Skeletal muscle cell (primary cell): ENCODE measurements around the gene TMEM229B.

Experiments
- DNase-seq: peaks from one replicate; pipeline ENCODE4 v3.0.0-alpha.2; 2010; ENCODE audit warnings: low read depth
- H3K4me3 ChIP-seq: 2 replicates; pipeline ENCODE4 v1.5.1; 2011; ENCODE audit warnings: low read depth, mild to moderate bottlenecking, control low read depth, low read length, moderate library complexity

Gene TMEM229B

GRCh38 chr14:67516676-67517075 lies 28.2 kb upstream of the TMEM229B start:
- H3K4me3 ChIP-seq, result no peak overlapping the region
- DNase-seq, result no peak

- DNase-seq, result no peak
- peak overlapping the region; percentile 64 for H3K4me3 ChIP-seq
These were observed 27.0 kb upstream of the TMEM229B start for GRCh38 chr14:67515386-67516079.

- H3K4me3 ChIP-seq, result peak overlapping the region; percentile 64
These were observed 26.3 kb upstream of the TMEM229B start for GRCh38 chr14:67514650-67515385.

DNA sequence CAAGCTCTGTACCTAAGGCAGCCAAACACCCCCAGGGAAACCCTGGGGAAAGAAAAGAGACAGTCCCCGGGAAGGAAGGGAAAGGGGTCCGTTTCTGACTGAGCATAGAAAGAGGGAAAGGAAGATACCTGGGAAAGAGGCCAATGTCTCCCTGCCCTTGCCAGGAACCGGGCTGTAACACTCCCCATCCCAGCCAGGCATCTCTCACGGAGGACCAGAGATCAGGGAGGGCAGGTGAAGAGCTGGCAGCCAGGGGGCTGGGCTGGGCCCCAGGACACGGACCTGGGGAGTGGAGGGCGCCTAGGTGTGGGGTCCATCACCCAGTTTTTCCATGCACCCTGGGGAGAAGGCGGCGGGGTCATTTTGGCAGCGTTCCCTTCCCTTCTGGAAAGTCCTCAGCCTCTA lies 25.7 kb upstream of the TMEM229B start:
- H3K4me3 ChIP-seq, result peak overlapping the region; percentile 64
- DNase-seq, result no peak

More at GRCh38 chr14:67514650-67515385, 26.3 kb upstream of the TMEM229B start:
- no peak for DNase-seq

DNA sequence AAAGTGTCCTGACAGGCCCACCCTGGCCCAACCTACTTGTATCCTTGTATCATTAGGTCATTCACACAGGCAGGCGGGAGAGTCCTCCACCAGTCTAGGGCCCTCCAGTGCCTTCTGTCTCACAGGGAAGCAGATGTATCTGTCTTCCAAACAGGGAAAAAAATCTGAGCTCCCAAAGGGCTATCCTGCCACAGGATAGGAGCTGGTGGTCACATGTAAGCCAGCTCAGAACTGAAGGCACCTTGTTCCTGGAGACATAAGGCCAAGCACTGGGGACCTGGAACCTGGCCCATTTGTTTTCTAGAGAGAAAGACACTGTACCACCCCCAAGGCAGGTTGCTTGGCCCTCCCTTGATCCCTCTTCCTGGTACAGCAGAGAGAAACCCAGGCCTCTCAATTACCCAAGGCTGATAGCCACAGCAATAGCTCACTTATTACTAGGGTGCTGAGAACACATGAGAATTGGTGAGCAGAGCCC lies 25.1 kb upstream of the TMEM229B start:
- no peak for DNase-seq
- no peak overlapping the region for H3K4me3 ChIP-seq

DNA sequence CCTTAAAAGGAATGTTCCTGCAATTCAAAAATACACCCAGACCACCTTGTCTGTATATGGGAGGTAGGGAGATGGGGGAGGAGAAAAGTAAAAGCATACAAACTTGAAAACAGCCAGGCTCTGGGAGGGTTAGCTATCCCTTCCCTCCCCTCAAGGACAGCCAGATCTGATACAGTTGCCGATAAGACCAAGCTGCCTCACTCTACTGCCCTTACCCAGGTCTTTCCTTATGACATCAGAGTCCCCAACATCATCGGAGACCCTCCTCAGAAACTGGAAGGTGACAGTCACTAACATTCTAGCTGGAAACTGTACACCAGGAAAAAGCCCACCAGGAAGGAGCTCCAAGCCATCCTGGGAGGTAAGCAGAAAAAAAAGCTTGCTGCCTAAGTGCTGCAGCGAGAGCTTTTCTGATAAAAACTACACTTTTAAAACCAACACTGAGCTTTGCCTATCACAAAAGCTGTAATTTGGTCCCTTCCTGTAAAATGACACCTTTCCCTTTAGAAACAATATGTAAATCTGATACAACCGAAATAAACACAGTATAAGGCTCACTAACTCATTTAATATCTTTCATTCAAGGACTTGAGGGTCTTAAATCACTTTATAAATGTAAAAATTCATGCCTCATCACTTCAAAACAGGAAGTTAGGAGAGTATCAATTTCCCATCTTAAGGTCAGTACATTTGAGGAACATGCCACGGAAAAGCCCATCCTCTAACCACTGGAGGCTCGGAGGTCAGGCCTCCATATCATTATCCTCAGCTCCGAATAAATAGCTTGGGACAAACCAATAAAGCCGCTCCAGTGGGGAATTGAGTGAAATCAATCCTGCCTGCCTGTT lies 24.2 kb upstream of the TMEM229B start:
- H3K4me3 ChIP-seq, result no peak overlapping the region
- DNase-seq, result no peak

DNA sequence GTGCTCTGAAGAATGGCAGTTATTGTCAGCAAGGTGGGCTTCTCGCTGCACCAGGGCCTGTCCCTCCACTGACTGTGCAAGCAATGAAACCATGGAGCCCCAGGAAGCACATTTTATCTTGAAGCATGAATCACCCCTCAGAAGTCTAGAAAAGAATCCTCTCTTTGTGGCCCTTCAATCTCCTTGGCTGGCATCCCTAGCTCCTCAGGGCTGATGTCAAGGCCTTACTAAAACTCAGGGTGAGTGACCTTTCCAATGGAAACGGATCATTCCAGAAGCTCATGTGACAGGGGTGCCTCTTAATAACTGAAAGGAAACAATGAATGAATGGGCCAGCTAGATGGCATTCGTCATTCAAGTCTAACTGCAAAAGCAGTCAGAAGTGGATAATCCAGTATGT lies 22.3 kb upstream of the TMEM229B start:
- no peak overlapping the region for H3K4me3 ChIP-seq
- DNase-seq, result no peak

DNA sequence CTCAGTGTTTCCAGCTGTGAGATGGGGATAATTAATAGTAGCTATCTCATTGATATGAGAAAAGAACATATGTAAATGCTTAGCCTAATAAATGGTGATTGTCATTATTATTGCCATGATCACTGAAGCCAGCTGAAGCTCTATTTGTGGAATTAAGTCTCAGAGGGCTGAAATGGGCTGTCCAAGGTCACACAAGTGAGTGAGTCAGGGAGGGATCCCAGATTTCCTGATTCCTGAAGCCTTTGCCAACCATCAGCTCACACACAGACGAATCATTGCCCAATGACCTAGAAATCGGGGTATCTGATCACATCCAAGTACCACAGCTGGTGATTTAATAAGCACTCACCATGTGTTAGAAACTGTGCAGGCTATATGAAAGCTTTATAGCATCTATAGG lies 21.6 kb upstream of the TMEM229B start:
- DNase-seq, result no peak
- no peak overlapping the region for H3K4me3 ChIP-seq

GRCh38 chr14:67508956-67509355 lies 20.4 kb upstream of the TMEM229B start:
- DNase-seq, result no peak
- H3K4me3 ChIP-seq, result no peak overlapping the region

DNA sequence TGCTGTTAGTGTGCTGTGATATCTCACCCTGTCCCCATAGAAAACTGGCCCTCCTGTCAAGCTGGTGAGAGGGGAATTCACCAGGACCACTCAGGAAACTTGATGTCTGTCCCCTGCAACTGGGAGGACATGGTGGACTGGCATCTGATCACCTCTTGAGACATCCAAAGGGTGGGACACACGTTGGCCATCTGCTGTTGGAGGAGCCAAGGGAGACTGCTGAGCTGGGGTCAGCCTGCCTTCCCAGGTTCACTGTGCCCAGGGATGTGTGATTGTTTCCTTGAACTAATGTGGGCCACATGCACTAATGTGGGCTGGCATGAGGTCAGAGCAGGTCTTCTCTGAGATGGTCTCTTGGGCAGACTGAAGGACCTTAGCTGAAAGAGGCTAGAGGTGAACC lies 16.7 kb upstream of the TMEM229B start:
- H3K4me3 ChIP-seq, result no peak overlapping the region
- DNase-seq, result no peak

GRCh38 chr14:67503331-67503730 lies 14.8 kb upstream of the TMEM229B start:
- H3K4me3 ChIP-seq, result no peak overlapping the region
- DNase-seq, result no peak

DNA sequence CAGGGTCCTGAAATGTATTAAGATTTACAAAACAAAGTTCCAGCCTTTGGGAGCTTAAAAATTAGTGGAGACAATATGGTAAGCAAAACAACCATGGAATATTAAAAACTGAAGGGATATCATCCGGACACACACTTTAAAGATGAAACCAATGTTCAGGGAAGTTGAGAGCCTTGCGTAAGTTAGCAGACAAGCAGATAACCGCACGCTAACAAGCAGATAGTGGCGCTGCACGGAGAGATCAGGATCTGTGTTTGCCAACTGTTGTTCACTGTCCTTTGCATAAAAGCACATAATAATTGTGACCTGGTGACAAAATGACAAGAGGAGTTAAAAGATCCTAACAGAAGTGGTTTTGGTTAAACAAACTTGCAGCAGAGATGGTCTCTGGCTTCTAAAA lies 14.3 kb upstream of the TMEM229B start:
- no peak overlapping the region for H3K4me3 ChIP-seq
- no peak for DNase-seq

DNA sequence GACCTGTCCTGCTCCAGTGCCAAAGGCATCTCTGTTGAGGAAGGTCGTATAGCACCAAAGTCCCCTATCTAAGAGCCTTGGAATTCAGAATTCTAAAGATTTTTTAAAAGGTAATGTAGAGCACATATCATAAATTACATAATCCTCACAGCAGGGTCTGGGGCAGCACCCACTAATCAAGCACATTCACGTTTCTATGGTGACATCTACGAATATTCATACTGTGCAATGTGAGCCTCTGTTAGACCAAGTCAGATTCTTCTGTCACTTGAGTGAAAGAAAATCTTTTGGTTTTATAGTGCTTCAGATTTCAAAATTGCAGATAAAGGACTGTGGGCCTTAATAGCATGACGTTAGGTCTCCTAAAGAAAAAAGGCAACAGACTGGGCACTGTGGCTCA lies 13.1 kb upstream of the TMEM229B start:
- H3K4me3 ChIP-seq, result no peak overlapping the region
- DNase-seq, result no peak

GRCh38 chr14:67500981-67501380 lies 12.5 kb upstream of the TMEM229B start:
- DNase-seq, result no peak
- no peak overlapping the region for H3K4me3 ChIP-seq

- H3K4me3 ChIP-seq, result no peak overlapping the region
- no peak for DNase-seq
These were observed 9.2 kb upstream of the TMEM229B start for GRCh38 chr14:67497716-67498115.

DNA sequence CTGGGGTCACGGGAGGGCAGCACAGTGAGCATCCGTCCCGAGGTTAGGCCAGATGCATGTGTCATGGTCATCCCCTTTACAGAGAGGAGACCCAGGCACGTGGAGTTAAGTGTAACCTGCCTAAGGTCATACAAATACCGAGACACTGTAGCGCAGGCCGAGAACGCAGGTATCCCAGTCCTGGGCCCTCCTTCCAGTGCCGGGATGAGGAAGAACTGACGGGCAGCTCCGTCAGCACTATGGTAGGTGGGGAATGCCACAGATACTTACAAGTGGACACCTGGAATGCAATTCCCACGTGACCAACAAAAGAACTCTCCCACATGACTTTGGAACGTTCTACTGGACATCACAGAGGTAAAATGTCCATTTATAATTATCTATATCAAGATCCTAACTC lies 8.7 kb upstream of the TMEM229B start:
- no peak for DNase-seq

DNA sequence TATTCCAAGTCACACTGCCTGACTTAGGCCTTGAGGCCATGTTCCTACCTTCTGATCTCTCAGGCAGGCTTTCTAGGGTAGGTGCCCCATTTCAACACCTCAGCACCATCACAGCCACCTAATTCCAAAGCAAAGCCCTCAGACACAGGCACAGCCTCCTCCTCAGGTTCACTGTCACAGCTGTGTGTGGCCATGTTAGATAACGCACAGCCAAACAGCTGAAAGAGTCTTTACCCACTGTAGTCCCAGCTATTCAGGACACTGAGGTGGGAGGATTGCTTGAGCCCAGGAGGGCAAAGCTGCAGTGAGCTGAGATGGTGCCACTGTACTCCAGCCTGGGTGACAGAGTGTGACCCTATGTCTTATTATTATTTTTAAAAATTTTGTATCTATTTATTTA lies 7.3 kb upstream of the TMEM229B start:
- no peak overlapping the region for H3K4me3 ChIP-seq
- DNase-seq, result no peak

More for the DNA sequence above, 8.7 kb upstream of the TMEM229B start:
- no peak overlapping the region for H3K4me3 ChIP-seq

DNA sequence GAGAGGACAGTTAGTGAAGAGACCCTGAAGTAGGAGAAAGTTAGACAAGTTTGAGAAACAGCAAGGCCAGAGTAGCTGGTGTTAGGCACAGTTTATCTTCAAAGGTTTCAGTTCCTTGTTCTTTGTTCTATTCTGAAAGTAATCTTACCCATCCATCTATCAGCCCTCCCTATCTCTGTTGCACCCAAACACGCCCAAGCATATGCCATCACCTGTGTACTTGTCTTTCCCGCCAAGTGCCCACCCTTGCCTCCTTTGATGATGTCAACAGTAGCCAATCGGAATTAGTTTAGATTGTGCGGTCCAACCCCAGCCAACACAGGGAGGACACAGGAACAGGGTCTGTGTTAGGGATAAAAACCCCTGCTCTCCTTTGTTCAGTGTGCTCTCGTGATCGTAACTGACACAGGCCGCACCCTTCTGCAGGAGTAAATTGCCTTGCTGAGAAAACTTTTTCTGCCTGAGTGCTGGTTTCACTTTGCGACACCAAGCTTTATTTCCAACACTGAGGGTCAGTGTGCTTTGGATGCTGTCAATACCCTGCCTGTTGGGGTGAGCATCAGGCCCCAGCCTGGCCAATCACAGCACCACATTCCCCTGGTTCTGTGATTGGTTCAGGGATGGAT lies 4.7 kb upstream of the TMEM229B start:
- no peak overlapping the region for H3K4me3 ChIP-seq
- DNase-seq, result no peak

DNA sequence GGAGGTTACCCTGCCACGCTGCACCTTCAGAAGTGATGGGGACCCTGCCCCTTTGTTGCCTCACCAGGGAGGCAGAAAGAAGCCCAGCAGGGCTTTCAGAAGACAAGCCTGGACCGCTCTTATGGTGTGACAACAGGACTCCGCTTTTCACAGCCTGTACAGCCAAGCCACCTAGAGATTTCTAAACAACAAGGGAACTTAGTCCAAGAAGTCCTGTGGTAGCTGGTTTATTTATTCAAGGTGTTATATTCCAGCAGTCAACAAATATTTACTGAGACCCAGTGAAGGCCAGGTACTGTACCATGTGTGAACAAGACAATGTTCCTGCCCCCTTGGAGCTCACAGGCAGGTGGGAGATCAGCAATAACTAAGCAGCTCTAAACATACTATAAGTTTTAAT lies 4.0 kb upstream of the TMEM229B start:
- no peak overlapping the region for H3K4me3 ChIP-seq
- DNase-seq, result no peak
